Transverse colon (tissue), 4 donors: Measurements from ENCODE around the gene JDP2. TPM values are rescaled to one million over a fixed set of nuclear protein-coding genes. Genes with fewer than 3 reads are reported as not detected.

Experiments used
- DNase-seq: peaks from one replicate; pipeline ENCODE4 v3.0.0-alpha.2; 2019
- H3K27ac ChIP-seq, 4 donors: fragments of 200-600 bp; sonication (generic); 2 replicates each; pipeline ENCODE4 v1.5.1; 2016 to 2018; ENCODE audit warnings: inconsistent platforms in 4 of 4
- H3K27me3 ChIP-seq: fragments of 200-600 bp; sonication (generic); 2 replicates; pipeline ENCODE4 v1.5.1; 2017; ENCODE audit warnings: inconsistent platforms
- H3K36me3 ChIP-seq, 4 donors: fragments of 200-600 bp; sonication (generic); 2 replicates each; pipeline ENCODE4 v1.5.1; 2017 to 2019; ENCODE audit warnings: inconsistent platforms in 4 of 4
- H3K4me1 ChIP-seq, 4 donors: fragments of 200-600 bp; sonication (generic); 2 replicates each; pipeline ENCODE4 v1.5.1; 2017 to 2020; ENCODE audit warnings: inconsistent platforms in 4 of 4
- H3K4me3 ChIP-seq, 4 donors: fragments of 200-600 bp; sonication (generic); 1 replicate in 1 of 4; 2 replicates in 3 of 4; pipeline versions ENCODE4 v1.5.1 to v1.6.1; 2017 to 2019; ENCODE audit warnings: inconsistent platforms in 4 of 4
- H3K9me3 ChIP-seq, 2 donors: fragments of 200-600 bp; sonication (generic); 2 replicates each; pipeline ENCODE4 v1.5.1; 2017 to 2019; ENCODE audit warnings: inconsistent platforms in 2 of 2
- EP300 ChIP-seq: sonication (generic); formaldehyde crosslinking; IDR thresholded peaks from one replicate; pipeline ENCODE4 v1.6.1; 2017; ENCODE audit warnings: antibody characterized with exemption, low read depth
- POLR2A ChIP-seq: fragments of 450-650 bp; IDR thresholded peaks from one replicate; pipeline ENCODE4 v1.6.1; 2016; ENCODE audit warnings: antibody characterized with exemption, mild to moderate bottlenecking, moderate library complexity
- POLR2AphosphoS5 ChIP-seq, 3 donors: sonication (generic); formaldehyde crosslinking; IDR thresholded peaks; one replicate each; pipeline ENCODE4 v1.6.1; 2016; ENCODE audit warnings: antibody characterized with exemption in 3 of 3
- WGBS, 2 donors: methylation state at CpG; one replicate each; pipeline ENCODE4 v1.1.5; 2018; ENCODE audit warnings: low coverage in 1 of 2; 5-methylcytosine and 5-hydroxymethylcytosine counted together
- in situ Hi-C, 4 donors: fragments of 200-750 bp; cut with MboI; loops; one replicate each; pipeline versions ENCODE4 v1.15.0 to v1.15.1; 2017; ENCODE audit warnings: low sequenced_read_pairs in 3 of 4, low pct_ligation_motif_present in 1 of 4, low pct_unique_long_range_greater_than_20kb in 1 of 4
- intact Hi-C: fragments of 100-400 bp; cut with DNase I; formaldehyde crosslinking; loops from one replicate; pipeline ENCODE4 v1.15.1; 2023; ENCODE audit warnings: low total_unique reads
- total RNA-seq, 4 donors: library from RNA; depleted of rRNA; stranded (reverse); fragments of >200 nt; gene quantifications; one replicate each; pipeline ENCODE4 v1.1.0, GENCODE V29; 2016
- TF ChIP-seq, protein P1 (sequence below), 5 experiments: fragments of 200-600 bp in 3 of 5; fragments of 450-650 bp in 2 of 5; sonication (generic) in 3 of 5; IDR thresholded peaks; 1 replicate in 2 of 5; 2 replicates in 3 of 5; pipeline ENCODE4 v1.5.1; 2016 to 2017; ENCODE audit warnings: antibody characterized with exemption in 5 of 5, inconsistent platforms in 3 of 5, mild to moderate bottlenecking in 2 of 5, moderate library complexity in 1 of 5

The JDP2 gene
- total RNA-seq, 4 donors from 2014 or later = 49.2 to 108 (median 57.8) TPM

DNA sequence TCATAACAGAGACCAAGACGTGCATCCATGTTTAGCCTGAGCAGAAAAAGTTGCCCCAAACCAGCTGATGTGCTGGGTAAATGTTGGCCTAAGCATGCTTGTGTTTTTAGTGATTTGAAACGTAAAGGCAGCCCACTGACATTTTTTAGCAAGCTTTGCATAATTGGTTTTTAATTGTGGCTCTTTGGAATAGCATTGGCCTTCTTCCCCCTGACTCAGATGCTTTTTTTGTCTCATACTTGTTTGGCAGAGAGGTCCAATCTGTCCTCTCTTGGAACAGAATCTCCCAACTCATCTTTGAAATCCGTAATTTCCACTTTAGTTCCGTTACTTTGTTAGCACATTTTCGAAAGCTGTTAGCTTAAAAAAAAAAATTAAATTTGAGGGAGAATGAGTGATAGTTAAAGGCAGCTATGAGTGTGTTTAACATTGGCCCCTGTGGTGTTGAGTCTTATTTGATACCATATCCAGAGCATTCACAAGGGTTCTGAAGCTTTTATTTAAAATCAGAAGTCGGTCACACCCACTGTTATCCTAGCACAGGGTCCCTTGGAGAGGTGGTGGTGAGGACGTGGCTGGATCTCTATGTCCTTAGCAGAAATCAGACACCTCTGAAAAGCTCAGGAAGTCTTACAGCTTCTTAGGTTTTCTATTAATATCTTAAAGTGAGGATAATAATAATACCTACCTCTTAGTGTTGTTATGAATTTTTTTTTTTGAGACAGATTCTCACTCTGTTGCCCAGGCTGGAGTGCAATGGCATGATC lies 15.6 kb downstream of the JDP2 start:
- peak overlapping the region; percentile 23 to 64 (median 62) for H3K27ac ChIP-seq
- DNase-seq = no peak
- intact Hi-C loops (no loop called here), in situ Hi-C loops (no loop called here)
- peaks cover 6 to 34% (median 15%) of the 10 kb centered on the region in 4 donors for H3K4me1 ChIP-seq
- H3K4me3 ChIP-seq = no peak overlapping the region
- TF ChIP-seq, protein P1, sequence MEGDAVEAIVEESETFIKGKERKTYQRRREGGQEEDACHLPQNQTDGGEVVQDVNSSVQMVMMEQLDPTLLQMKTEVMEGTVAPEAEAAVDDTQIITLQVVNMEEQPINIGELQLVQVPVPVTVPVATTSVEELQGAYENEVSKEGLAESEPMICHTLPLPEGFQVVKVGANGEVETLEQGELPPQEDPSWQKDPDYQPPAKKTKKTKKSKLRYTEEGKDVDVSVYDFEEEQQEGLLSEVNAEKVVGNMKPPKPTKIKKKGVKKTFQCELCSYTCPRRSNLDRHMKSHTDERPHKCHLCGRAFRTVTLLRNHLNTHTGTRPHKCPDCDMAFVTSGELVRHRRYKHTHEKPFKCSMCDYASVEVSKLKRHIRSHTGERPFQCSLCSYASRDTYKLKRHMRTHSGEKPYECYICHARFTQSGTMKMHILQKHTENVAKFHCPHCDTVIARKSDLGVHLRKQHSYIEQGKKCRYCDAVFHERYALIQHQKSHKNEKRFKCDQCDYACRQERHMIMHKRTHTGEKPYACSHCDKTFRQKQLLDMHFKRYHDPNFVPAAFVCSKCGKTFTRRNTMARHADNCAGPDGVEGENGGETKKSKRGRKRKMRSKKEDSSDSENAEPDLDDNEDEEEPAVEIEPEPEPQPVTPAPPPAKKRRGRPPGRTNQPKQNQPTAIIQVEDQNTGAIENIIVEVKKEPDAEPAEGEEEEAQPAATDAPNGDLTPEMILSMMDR (IDR thresholded peaks at IDR 0.05) = no peak
- TF ChIP-seq POLR2AphosphoS5 (IDR thresholded peaks at IDR 0.05) = no peak
- WGBS, 2 donors = 74 to 78% methylated on average over 6 to 7 of the region's 7 CpGs
- H3K36me3 ChIP-seq = peaks cover 0 to 3% (median 1%) of the 10 kb centered on the region in 4 donors
- H3K27me3 ChIP-seq = no peaks in the 10 kb centered on the region
- no peaks in the 10 kb centered on the region for H3K9me3 ChIP-seq

DNA sequence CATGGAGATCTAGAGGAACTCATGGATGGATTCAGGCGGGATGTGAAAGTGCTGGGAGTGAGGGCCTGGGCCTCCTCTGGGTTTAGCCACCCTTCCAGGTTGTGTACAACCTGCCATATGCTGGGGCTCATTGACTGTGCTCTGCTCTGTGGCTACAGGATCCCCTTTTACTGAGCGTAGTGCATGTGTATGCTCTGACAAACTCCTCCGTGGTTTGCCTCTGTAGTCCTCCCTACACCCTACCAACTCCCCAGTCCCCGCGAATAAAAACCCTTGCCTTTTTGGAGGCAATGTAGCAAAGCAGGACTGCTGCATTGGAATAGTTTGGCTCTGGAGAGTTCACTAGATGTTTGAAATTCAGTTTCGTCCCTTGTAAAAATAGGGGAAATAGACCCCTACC lies 17.4 kb downstream of the JDP2 start:
- in situ Hi-C loops (no loop called here), intact Hi-C loops (no loop called here)
- no peak for TF ChIP-seq EP300
- no peak for TF ChIP-seq POLR2A
- TF ChIP-seq, protein P1 (IDR thresholded peaks at IDR 0.05) = no peak
- TF ChIP-seq POLR2AphosphoS5 (IDR thresholded peaks at IDR 0.05) = no peak
- no peaks in the 10 kb centered on the region for H3K27me3 ChIP-seq
- no peak for DNase-seq
- H3K4me3 ChIP-seq = no peak overlapping the region
- H3K9me3 ChIP-seq = no peaks in the 10 kb centered on the region
- H3K4me1 ChIP-seq = peaks cover 24 to 49% (median 32%) of the 10 kb centered on the region in 4 donors
- no peak overlapping the region for H3K27ac ChIP-seq
- 92% methylated on average over 5 to 6 of the region's 6 CpGs for WGBS, 2 donors
- H3K36me3 ChIP-seq = no peaks in the 10 kb centered on the region

DNA sequence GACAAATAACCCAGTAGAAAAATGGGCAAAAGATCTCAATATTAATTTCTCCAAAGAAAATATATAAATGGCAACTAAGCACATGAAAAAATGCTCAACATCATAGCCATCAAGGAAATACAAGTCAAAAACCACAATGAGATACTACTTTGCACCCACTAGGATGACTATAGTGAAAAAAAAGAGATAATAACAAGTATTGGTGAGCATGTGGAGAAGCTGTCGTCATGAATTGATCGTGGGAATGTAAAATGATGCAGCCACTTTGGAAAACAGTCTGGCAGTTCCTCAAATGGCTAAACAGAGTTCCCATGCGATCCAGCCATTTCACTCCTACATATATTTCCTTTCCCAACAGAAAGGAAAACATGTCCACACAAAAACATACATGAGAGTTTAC lies 18.1 kb downstream of the JDP2 start:
- H3K27me3 ChIP-seq = no peaks in the 10 kb centered on the region
- no peaks in the 10 kb centered on the region for H3K36me3 ChIP-seq
- peaks cover 24 to 49% (median 33%) of the 10 kb centered on the region in 4 donors for H3K4me1 ChIP-seq
- no peaks in the 10 kb centered on the region for H3K9me3 ChIP-seq
- no peak overlapping the region for H3K27ac ChIP-seq
- TF ChIP-seq, protein P1 (IDR thresholded peaks at IDR 0.05) = no peak
- no peak for TF ChIP-seq EP300
- no peak for TF ChIP-seq POLR2AphosphoS5 (IDR thresholded peaks at IDR 0.05)
- no peak for TF ChIP-seq POLR2A
- intact Hi-C loops (no loop called here), in situ Hi-C loops (no loop called here)
- no peak for DNase-seq
- no peak overlapping the region for H3K4me3 ChIP-seq
- 87 to 92% methylated on average over 3 of the region's 3 CpGs for WGBS, 2 donors

DNA sequence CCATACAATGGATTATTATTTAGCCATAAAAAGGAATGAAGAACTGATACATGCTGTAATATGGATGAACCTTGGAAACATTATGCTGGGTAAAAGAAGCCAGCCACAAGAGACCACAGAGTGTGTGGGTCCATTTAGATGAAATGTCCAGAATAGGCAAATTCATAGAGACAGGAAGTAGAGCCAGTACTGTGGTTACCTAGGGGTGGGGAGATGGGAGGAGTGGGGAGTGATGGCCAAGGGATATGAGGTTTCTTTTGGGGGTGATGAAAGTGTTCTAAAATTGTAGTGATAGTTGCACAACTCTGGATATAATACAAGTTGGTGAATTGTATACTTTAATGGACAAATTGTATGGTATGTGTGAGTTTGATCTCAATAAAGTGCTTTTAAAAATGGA lies 18.6 kb downstream of the JDP2 start:
- H3K27ac ChIP-seq = peak overlapping the region in 1 of 4 donors; percentile 30

More for the DNA sequence above, 18.6 kb downstream of the JDP2 start:
- peaks cover 27 to 50% (median 36%) of the 10 kb centered on the region in 4 donors for H3K4me1 ChIP-seq
- DNase-seq = no peak
- no peaks in the 10 kb centered on the region for H3K36me3 ChIP-seq
- TF ChIP-seq POLR2AphosphoS5 (IDR thresholded peaks at IDR 0.05) (no peak), POLR2A (no peak), EP300 (no peak)
- TF ChIP-seq, protein P1 (IDR thresholded peaks at IDR 0.05) = no peak
- no peaks in the 10 kb centered on the region for H3K27me3 ChIP-seq
- in situ Hi-C loops (no loop called here), intact Hi-C loops (no loop called here)
- no peak overlapping the region for H3K4me3 ChIP-seq
- no peaks in the 10 kb centered on the region for H3K9me3 ChIP-seq
